Stimulated activated CD4-positive, alpha-beta T cell treated with anti-CD3 and anti-CD28 coated beads, Interleukin-4, amount 100 ng/mL, for 4 hours (primary cell): ENCODE measurements around the gene DEFB118.
"Not testable (repeated sequence)": the region's sequence is repeated elsewhere in the genome, so short reads cannot be mapped to it uniquely, and the experiment has no call there.

Source experiments
- DNase-seq, 2 experiments: peaks; one replicate each; pipeline ENCODE4 v3.0.0-alpha.2; 2020

Gene DEFB118, protein sequence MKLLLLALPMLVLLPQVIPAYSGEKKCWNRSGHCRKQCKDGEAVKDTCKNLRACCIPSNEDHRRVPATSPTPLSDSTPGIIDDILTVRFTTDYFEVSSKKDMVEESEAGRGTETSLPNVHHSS

DNA sequence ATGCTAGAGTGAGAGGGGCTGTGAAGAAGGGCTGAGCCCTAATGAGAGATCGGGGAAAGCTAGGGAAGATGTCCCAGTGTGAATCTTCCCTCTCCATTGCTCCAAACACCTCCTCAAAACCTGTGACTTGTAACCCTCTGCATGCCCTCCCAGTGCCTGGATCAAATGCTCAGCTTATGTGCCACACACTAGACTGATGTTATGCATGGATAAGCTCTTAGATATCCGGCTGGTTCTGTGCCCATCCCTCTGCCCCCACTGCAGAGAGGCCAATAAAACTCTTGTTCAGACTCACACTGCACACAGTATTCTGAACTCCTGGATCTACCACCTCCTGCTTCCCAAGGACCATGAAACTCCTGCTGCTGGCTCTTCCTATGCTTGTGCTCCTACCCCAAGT is at the start of gene DEFB118:
TSS of gene DEFB118 (plus strand) at position 301 of the 400 bp plus-strand sequence. CDS start at position 351, 50 bp downstream.
- no peak for DNase-seq

DNA sequence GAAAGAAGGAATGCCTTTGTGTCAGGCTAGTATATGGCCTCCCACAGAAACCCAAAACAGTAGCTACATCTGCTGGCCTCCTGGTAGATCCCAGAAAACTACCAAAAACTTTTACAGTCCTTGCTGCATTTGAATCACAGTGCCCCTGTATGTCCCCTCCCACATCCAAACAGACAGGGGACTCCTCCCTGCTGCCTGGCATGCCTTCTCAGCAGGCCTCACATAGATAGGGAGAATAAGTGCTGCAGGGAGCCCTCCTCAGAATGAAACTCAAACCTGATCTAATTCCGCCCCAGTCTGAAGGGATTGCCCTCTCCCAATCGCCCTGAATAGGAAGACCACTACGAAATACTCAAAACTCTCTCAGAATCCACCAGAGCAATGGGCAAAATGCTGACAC is 45.9 kb upstream of the DEFB118 start:
- DNase-seq: no peak

DNA sequence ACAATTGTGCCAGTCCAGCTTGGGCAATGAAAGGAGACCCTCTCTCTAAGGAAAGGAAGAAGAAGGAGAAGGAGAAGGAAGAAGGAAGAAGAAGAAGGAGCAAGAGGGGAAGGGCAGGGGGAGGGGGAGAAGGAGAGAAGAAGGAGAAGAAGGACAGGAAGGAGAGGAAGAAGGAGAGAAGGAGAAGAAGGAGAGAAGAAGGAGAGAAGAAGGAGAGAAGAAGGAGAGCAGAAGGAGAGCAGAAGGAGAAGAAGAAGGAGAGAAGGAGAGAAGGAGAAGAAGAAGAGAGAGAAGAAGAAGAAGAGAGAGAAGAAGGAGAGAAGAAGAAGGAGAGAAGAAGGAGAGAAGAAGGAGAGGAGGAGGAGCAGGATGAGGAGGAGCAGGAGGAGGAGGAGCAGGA is 37.5 kb upstream of the DEFB118 start:
- no peak for DNase-seq

DNA sequence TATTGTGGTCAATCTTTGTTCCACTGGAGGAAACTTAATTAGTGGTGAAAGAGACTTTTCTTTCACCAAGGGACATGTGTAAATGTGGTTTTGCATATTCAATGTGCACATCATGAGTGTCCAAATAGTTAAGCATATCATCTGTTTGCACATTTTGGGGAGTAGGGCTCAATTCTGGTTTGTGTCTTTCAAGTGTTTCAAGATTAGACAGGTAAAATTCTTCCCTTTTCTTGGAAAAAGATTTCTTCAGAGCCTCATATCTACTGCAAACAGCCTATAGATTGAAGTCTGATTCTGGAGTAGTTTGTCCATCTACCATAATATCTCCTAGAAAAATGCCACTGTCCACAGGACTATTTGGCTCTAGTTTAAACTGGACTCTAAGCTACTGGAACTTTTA is 26.9 kb upstream of the DEFB118 start:
- no peak for DNase-seq

DNA sequence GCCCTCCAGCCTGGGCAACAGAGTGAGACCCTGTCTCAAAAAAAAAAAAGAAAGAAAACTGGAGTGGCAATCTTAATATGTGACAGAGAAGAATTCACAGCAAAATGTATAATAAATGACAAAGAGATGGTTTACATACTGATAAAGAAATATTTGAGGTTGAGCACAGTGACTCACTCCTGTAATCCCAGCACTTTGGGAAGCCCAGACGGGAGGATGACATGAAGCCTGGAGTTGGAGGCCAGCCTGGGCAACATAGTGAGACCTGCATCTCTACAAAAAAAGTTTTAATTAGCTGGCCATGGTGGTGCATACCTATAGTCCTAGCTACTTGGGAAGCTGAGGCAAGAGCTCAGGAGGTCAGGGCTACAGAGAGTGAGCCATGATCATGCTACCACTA is 12.4 kb upstream of the DEFB118 start:
- DNase-seq: no peak

DNA sequence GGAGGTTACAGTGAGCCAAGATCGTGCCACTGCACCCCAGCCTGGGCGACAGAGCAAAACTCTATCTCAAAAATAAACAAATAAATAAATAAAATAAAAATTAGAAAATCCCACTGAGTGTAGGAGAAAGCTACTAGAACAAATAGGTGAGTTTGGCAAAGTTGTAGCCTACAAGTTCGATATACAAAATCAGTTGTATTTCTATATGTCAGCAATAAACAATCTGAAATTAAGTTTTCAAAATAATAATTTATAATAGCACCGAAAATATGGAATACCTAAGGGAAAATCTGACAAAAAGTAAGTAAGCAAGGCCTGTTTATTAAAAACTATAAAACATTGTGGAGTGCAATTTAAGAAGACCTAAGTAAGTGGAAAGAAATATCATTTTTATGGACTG is 5.1 kb upstream of the DEFB118 start:
- no peak for DNase-seq

DNA sequence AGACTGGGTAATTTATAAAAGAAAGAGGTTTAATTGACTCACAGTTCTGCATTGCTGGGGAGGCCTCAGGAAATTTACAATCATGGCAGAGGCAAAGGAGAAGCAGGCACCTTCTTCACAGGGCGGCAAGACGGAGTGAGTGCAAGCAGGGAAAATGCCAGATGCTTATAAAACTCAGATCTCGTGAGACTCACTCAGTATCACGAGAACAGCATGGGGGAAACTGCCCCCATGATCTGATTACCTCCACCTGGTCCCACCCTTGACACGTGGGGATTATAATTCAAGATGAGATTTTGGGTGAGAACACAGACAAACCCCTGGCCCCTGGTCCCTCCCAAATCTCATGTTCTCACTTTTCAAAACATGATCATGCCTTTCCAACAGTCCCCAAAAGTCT is 4.1 kb upstream of the DEFB118 start:
- DNase-seq: not testable (repeated sequence)

DNA sequence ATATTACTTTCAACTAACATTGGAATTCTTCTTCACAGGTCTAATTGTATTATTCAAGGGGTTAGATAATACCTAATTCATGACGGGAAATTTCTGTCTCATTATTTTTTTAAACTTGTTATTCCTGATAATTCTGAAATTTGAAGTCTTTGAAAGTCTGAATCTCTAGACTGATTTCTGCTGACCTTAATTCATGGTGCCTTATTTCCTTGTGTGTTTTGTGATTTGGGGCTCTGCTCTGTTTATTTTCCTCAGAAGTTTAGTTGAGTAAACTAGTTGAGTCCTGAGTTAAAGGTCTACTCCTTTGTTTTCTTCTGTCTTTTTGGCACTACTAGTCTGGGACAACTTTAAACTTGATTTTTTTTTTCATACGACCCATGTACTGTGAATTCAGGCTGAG is 5.9 kb downstream of the DEFB118 start:
- no peak for DNase-seq

DNA sequence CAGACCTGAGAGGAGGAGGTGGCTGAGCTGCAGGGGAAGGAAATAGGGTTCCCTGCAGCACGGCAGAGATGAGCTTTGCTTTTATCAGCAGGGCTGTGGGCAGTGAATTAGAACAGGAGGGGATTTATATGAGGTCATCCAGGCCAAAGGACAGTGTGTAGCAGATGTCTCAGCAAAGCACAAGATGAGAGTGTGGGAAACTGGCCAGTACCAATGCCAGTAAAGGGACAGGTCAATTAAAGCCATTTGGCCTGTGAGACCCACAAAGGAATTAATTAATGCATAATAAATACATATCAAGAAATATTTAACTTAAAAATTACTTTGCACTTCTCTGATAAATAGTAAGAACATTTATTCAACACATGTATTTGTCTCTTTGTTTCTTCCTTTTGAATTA is 22.1 kb downstream of the DEFB118 start, which contains the start of gene DEFB119:
TSS of gene DEFB119 (minus strand) at position 101 of the 400 bp plus-strand sequence. CDS start 107 bp downstream, outside the sequence.
- no peak for DNase-seq

DNA sequence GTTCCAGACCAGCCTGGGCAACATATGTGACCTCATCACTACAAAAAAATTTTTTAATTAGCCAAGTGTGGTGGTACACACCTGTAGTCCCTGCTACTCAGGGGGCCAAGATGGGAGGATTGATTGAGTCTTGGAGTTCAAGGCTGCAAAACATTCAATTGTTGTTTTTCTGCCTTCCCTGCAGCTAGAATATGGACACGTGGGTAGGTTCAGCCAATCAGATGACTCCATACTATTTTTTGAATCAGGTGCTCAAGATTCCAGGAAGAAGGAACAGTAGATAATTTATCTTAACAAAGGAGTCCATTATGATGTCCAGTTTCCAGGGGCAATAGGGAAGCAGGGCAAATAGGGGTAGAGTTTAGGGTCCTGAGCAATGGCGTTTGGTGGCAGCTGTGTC is 24.4 kb downstream of the DEFB118 start:
- no peak for DNase-seq

DNA sequence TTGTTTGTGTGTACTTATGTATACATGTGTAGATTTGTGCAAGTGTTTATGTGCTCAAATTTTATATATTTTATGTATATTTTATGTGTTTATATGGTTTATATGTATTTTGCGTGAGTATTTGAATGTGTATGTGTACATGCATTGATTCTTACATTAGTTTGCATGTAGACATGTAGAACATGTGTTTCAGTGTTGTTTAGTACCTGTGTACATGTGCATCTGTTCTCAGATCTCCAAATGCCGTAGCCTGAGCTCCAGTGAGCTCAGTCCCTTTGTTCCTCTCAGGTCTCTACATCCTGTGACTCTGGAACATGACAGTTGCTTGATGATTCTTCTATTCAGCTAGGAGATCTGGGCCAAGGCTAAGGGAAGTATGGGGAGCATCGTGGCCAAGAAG is 26.5 kb downstream of the DEFB118 start:
- no peak for DNase-seq

DNA sequence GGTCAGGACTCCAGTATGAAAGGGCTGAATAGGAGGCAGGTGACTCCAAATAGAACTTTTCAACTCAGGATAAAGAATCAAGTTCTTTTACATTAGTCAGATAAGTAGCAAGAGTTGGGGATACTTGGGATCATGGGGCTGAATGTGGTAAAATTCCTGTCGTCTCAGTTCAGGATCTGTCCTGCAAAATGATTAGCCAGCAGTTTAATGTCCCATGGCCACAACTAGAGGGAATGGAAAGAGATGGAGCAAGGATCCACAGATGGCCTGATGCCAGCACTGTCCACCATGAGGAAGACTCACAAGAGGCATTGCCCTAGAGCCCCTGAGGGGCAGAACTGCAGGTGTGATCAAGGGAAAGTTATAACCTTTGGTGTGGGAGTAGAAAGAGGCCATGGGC is 35.5 kb downstream of the DEFB118 start:
- DNase-seq: no peak

DNA sequence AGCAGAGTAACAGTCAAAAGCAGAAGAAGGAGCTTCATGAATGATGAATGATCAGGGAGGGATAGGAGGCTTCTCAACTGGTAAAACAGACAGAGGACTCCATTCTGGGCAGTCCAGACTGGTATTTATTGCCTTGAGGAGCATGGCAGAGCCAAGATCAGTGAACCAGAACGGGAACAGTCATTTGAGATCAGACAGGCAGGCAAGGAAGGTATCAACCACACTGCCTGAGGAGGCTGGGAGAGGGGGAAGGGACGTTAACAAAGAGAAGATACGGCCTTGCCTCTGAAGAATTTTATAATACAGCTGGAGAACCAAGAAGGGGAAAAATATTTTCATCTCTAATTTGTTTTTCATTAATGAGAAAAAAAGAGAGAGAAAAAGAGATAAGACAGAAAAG is 37.7 kb downstream of the DEFB118 start, which contains the start of gene DEFB121:
TSS of gene DEFB121 (minus strand) at position 101 of the 400 bp plus-strand sequence. CDS start at position 38, 63 bp downstream.
- DNase-seq: no peak

DNA sequence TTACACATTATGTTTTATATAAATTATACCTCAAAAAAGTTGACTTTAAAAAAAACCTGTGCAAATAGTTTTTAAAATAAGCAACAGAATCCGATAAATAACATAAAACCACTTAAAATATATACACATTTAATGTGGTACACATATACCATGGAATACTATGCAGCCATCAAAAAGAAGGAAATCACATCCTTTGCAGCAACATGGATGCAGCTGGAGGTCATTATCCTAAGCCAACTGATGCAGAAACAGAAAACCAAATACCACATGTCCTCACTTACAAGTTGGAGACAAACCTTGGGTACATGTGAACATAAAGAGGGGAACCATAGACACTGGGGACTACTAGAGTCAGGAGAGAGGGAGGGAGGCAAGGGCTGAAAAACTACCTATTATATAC is 41.6 kb downstream of the DEFB118 start:
- no peak for DNase-seq

DNA sequence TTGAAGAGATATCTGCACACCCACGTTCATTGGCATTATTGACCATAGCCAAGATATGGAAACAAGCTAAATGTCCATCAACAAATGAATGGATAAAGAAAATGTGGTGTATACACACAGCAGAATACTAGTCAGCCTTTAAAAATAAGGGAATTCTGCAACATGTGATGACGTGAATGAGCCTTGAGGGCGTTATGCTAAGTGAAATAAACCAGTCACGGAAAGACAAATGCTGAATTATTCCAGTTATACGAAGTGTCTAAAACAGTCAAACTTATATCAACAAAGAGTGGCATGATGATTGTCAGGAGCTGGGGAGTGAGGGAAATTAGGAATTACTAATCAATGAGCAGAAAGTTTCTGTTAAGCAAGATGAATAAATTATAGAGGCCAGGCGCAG is 46.0 kb downstream of the DEFB118 start:
- DNase-seq: no peak

DNA sequence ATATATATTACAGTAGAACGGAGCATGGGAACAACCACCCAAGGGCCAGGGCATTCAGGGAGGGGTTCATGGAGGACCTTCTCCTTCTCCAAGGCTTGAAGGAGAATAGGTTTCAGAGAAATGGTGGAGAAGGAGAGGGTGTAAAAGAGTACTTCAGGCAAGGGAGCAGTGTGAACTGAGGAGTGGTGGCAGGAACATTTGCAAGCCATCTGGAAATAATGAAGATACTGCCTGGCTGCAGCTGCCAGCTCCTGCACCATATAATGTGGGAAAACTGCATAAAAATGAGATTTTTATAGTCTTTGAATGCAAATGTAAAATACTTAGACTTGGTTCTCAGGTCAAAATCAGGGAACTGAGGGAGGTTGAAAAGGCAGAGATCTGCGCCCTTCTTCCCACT is 47.3 kb downstream of the DEFB118 start:
- no peak for DNase-seq

DNA sequence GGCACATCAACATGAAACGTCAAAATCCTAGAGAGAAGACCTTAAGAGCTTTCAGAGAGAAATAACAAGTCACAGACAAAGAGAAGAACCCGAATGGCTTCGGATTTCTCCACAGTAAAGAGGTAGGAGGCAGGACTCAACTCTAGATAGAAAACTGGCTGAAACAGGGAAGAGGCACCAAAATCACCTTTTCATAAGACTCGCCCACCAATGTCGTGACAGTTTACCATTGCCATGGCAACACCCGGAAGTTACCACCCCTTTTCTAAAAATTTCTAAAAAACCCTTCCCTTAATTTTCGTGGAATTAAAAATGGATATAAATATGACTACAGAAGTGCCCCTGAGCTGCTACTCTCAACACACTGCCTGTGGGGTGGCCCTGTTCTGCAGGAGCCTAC is 49.9 kb downstream of the DEFB118 start:
- DNase-seq: no peak
